Mammary epithelial cell (primary cell): ENCODE measurements around the gene PLA2G4D.
A peak's percentile ranks its signal among the peaks of the same experiment; 100 is the strongest.

ENCODE experiments used
- CTCF ChIP-seq, 2 donors: IDR thresholded peaks in 1 of 2; conservative IDR thresholded peaks in 1 of 2; 2 replicates each; pipeline ENCODE4 v1.5.1; 2011 to 2012; ENCODE audit warnings: inconsistent platforms in 2 of 2, low read length in 2 of 2, mild to moderate bottlenecking in 2 of 2, control low read depth in 1 of 2, low read depth in 1 of 2; ENCODE audit not compliant: insufficient read depth in 1 of 2; ENCODE audit errors: extremely low read depth in 1 of 2
- EZH2 ChIP-seq: IDR thresholded peaks from 2 replicates; pipeline ENCODE4 v1.6.1; 2012; ENCODE audit warnings: low read length, inconsistent platforms, borderline replicate concordance

GRCh38 chr15:42056934-42057798 is 37.2 kb downstream of the PLA2G4D start:
- peak; percentile 43 to 77 for TF ChIP-seq CTCF (conservative IDR thresholded peaks at IDR 0.05 in 1 of 2, IDR thresholded peaks at IDR 0.05 in 1 of 2; ENCODE audit: extremely low read depth in 1 of 2, insufficient read depth in 1 of 2, low read depth in 1 of 2, low read length in 2 of 2)
- TF ChIP-seq EZH2, result no peak
